ENCODE measurements around the gene MEP1A. TPM values are rescaled to one million over a fixed set of nuclear protein-coding genes. Genes with fewer than 3 reads are reported as not detected.
"Not testable (repeated sequence)": the region's sequence is repeated elsewhere in the genome, so short reads cannot be mapped to it uniquely, and the experiment has no call there.

The MEP1A gene
- total RNA-seq, 1 donor from 2014 or later = not detected

DNA sequence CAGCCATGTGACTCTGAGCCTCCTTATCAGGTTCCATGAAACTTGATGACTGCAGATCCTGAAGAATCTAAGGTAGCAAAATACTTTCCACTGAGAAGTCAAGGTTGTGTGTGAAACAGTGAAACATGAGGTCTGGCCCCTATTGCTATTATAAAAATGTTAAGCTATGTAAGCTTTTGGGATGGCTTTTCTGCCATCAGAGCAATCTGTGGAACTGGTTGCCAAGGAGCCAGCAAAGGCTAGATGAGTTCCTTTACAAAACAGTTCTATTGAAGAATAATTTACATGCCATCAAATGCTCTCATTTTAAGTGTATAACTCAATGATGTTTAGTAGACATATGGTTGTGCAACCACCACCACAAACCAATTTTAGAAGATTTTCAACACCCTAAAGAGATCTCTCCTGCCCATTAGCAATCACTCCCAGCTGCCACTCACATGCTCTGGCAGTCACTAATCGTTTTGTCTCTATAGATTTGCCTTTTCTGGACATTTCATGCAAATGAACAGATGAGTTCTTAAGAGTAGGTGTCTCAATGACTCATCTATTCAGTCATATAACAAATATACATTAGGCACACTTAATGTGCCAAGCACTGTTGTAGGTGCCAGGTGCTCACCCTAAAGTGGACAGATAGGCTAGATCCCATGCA is 19.9 kb upstream of the MEP1A start:
- intact Hi-C loops (cut with micrococcal nuclease) = no loop called here
- no peak for ATAC-seq
- no peak for DNase-seq

DNA sequence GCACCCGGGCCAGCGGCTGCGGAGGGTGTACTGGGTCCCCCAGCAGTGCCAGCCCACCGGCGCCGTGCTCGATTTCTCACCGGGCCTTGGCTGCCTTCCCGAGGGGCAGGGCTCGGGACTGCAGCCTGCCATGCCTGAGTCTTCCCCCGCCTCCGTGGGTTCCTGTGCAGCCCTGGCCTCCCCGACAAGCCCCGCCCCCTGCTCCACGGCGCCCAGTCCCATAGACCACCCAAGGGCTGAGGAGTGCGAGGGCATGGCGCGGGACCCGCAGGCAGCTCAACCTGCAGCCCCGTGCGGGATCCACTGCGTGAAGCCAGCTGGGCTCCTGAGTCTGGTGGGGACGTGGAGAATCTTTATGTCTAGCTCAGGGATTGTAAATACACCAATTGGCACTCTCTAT is 18.5 kb upstream of the MEP1A start:
- intact Hi-C loops (cut with micrococcal nuclease); DNase-seq; ATAC-seq: not testable (repeated sequence)

DNA sequence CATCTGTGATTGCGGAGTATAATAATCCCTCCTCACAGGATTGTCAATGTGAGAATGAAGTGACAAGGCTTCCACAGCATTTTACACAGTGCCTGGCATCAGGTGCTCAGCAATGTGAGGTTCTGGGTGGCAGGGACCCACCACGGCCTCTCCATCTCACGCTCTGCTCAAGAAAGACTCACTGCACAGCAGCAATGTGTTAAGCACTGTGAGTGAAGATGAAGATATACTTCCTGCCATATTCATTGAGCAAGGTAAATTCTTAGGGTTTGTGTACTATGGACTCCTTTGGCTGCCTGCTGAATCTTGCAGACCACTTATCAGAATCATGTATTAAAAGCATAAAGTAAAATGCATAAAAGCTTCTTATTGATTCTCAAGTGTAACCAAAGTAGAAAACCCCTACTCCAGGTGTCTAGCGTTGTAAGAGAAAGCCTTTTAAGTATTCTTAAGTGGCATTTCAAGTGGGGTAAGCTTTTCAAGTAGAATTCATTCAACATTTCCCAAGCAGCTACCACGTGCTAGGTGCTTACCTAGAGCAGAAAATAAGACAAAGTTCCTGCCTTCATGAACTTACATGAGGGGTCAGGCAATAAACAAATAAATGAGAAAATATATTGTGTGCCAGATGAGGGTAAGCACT is 17.0 kb upstream of the MEP1A start:
- ATAC-seq = no peak
- intact Hi-C loops (cut with micrococcal nuclease) = no loop called here
- DNase-seq = no peak

GRCh38 chr6:46777476-46778346 is 15.5 kb upstream of the MEP1A start:
- ATAC-seq = no peak
- no peak for DNase-seq
- intact Hi-C loops (cut with micrococcal nuclease) = no loop called here

- intact Hi-C loops (cut with micrococcal nuclease) = loop anchor here (2.0 kb wide), 1 partner anchor 77 kb away; no protein-coding TSS in a partner anchor
- no peak for ATAC-seq
Measured at GRCh38 chr6:46781478-46782378, 11.5 kb upstream of the MEP1A start.

DNA sequence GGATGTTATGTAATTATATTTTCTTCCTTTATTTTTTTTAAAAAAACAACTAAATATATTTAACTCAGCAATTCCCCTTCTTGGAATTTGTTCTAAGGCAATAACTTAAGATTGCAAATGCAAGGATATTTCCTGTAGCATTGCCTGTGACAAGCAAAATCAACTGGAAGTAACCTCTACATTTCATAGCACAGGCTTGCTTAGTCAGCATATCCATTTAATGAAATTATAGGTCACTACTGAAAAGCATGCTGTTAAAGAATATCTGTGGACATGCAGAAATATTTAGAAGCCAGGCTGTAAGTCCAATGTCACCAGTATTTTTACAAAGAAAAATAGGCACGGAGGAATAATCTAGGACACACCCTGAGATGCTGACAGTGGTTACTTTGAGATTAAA is 8.7 kb upstream of the MEP1A start:
- intact Hi-C loops (cut with micrococcal nuclease) = no loop called here
- no peak for DNase-seq
- no peak for ATAC-seq

More at GRCh38 chr6:46781478-46782378, 11.5 kb upstream of the MEP1A start:
- DNase-seq = no peak

DNA sequence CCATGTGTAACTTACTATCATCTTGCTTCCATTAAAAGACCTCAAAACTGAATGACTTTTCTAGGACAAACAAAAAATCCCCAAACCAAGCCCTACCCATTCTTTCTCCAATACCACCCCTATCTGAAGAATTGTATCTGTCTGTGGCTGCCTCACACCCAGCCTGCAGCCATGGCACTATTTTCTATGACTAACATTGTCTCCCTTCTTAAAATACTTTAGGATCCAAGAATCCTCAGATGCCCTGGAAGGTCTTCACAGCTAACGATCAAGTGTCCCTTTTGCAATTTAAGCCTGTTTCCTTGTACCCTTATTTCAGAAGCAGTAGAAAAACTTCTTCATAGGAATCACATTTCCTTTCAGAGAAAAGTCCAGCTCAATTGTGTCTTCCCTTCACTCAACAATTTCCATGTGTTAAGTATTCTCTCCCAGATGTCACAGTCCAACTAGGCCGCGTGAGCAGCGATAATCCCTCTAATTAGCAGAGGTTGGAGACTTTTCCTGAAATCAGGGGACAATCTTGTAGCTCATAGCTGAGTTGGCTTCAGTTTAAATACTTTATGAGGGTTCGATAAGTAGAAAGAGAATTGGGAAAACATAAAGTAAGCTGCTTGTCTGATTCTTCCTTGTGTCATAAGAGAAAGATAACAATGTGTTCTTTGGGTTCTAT is 5.2 kb upstream of the MEP1A start:
- no peak for ATAC-seq
- no peak for DNase-seq
- intact Hi-C loops (cut with micrococcal nuclease) = no loop called here

DNA sequence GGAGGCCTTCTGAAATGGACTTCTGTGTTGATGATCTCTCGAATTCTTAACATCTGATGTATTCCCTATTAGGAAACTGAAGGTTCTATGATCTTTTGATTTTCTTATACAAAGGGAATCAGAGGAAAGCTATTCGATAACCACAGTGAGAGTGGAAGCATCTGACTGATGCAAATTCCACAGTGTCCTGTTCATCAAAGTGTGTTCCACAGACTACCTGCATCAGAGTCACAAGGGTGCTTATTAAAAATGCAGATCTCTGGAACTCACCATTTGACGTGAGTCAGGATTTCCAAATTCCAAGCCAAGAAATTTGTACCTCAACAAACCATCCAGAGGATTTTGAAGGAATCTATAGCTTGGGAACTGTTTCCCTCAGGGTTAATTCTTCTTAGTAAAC is 4.4 kb upstream of the MEP1A start:
- ATAC-seq (no peak), DNase-seq (no peak)
- intact Hi-C loops (cut with micrococcal nuclease) = no loop called here

DNA sequence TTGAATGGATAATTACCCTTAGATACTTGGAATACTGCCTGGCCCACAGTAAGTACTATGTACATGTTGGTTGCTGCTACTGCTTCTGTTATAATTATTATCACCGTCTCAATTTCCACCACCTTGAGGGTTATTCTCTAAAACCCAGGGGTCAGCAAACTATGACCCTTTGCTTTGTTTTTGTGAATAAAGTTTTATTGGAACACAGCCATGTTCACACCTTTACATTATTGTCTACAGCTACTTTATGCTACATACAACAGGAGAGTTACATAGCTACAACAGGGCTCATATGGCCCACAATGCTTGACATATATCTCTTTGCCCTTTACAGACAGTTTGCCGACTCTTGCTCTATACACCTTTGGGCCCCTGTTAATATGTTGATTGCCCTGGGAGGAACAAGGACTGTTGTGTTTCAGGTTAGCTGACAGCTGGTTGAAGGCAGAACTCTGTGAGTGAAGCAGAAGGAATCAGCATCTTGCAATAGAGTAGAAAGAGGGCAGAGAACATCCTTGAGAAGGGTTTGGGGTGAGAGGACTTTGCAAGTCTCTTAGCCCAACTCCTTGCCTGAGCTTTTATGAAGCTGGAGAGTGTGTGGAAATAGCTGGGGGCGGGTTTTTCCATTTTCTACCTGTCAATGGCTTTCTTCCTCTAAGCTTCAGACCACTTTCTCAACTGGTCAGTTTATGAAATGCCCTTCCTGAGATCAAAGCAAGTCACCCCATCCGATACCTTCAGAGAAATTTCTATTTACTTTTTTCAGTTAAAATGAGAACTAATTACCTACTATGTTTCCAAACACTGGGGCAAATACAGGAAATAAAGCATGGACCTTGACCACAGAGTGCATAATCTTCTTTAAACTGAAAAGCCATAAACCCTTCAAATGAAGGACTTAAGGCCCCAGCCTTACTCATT is 3.5 kb upstream of the MEP1A start:
- intact Hi-C loops (cut with micrococcal nuclease) = no loop called here

GRCh38 chr6:46790355-46790874 is 2.8 kb upstream of the MEP1A start:
- no peak for ATAC-seq
- intact Hi-C loops (cut with micrococcal nuclease) = no loop called here
- DNase-seq = no peak

More for the DNA sequence above, 3.5 kb upstream of the MEP1A start:
- ATAC-seq (no peak), DNase-seq (no peak)

- DNase-seq (no peak), ATAC-seq (no peak)
- intact Hi-C loops (cut with micrococcal nuclease) = no loop called here
Measured at GRCh38 chr6:46792635-46793034, 554 bp upstream of the MEP1A start.

GRCh38 chr6:46794068-46794467 is 879 bp downstream of the MEP1A start:
- no peak for DNase-seq
- ATAC-seq = no peak
- intact Hi-C loops (cut with micrococcal nuclease) = no loop called here

GRCh38 chr6:46795816-46796215 is 2.6 kb downstream of the MEP1A start:
- ATAC-seq (no peak), DNase-seq (no peak)
- intact Hi-C loops (cut with micrococcal nuclease) = no loop called here

DNA sequence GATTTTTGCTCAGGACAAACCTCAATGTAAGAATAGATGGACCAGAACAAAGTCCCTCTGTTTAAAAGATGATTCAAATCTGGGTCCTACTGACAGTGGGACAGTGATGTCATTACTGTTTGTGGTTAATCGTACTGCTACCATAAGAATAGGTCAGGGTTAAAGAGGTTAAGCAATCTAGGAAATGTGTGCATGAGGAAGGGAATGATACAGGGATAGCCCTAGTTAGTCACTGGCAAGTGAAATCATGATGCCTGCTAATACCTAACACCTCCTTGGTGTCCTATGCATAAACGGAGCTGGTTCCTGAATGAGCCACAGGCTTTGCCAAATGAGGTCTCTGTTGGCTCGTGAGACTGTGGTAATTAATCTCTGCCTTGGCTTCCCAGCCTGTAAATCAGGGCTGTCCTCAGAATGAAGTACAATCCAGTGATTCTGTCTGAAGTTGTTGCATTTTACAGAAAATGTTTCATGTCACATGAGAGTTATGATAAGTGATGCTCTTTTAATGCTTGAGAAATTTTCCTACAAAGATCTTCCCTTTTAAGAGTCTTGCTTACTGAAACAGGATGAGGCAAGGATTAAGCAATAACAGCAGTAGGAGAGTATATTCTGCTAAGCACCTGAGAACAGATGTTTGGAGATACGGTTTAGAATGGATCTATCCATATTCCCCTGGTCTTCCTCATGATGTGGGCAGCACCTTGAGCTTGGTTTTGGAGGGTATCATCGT is 3.8 kb downstream of the MEP1A start:
- no peak for DNase-seq
- ATAC-seq = no peak
- intact Hi-C loops (cut with micrococcal nuclease) = no loop called here

DNA sequence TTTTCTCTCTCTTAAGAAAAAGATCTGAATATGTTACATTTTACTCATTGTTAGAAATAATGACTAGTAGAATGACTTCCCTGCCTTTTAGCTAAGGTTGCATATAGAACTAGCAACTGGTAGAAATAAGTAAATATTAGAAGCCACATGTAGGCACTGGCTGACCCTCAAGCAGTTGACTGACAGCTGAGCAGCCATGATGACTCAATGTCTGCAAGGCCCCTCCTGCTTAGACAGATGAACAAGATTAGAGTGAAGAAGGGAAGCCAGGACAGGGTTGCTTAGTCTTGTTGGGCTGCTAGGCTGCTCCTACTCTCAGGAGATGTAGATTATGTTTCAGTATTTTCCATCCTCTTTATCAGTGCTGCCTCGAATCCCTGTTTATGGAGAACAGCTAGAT is 6.5 kb downstream of the MEP1A start:
- DNase-seq (no peak), ATAC-seq (no peak)
- intact Hi-C loops (cut with micrococcal nuclease) = no loop called here

- no peak for DNase-seq
- intact Hi-C loops (cut with micrococcal nuclease) = no loop called here
- ATAC-seq = peak; percentile 47
Measured at GRCh38 chr6:46808806-46809205, 15.6 kb downstream of the MEP1A start.

GRCh38 chr6:46815130-46815529 is 21.9 kb downstream of the MEP1A start:
- no peak for ATAC-seq
- intact Hi-C loops (cut with micrococcal nuclease) = no loop called here
- no peak for DNase-seq

Measured in left ventricle myocardium superior (tissue), 1 donor.